ENCODE results near the gene OLFML2B.
"Not testable (repeated sequence)": the region's sequence is repeated elsewhere in the genome, so short reads cannot be mapped to it uniquely, and the experiment has no call there.

OLFML2B gene

DNA sequence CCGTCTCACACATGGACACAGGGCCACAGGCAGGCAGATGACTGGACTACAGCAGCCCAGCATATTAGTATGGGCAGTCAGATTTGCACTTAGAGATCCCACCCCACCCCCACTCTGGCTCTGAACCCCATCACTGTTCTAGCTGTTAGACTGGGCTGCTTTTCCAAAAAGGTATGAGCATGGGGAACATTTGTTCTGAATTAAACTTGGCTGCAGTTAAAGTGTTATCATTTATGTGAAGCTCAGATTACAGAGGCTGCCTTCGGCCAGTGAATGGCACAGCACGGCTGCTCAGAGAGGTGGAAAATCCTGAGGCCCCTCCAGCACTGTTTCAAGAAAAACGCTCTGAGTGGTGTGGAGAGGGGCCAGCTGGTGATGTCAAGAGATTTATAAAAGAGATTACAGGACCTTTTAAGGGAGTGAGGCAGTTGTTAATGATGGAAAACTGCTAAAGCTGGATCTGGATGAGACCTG, 38.9 kb upstream of the OLFML2B start:
- Histone ChIP-seq H3K4me1 (ENCODE audit: control insufficient read depth in 2 of 2, insufficient read depth in 2 of 2, low read length in 2 of 2) (peaks cover 0 to 4% of the 10 kb centered on the region in 2 donors), H3K4me3 (ENCODE audit: low read length in 2 of 2) (no peak overlapping the region), H3K27me3 (ENCODE audit: control insufficient read depth in 2 of 2, insufficient read depth in 2 of 2, low read length in 2 of 2) (no peaks in the 10 kb centered on the region), H3K36me3 (ENCODE audit: control insufficient read depth in 2 of 2, insufficient read depth in 2 of 2, low read length in 2 of 2) (no peaks in the 10 kb centered on the region), H3K27ac (ENCODE audit: low read depth in 2 of 2, low read length in 2 of 2) (no peak overlapping the region), H3K9me3 (ENCODE audit: control insufficient read depth in 2 of 2, low read length in 2 of 2) (no peaks in the 10 kb centered on the region), H3K9ac (ENCODE audit: low read depth in 1 of 2, low read length in 2 of 2) (no peak overlapping the region)

DNA sequence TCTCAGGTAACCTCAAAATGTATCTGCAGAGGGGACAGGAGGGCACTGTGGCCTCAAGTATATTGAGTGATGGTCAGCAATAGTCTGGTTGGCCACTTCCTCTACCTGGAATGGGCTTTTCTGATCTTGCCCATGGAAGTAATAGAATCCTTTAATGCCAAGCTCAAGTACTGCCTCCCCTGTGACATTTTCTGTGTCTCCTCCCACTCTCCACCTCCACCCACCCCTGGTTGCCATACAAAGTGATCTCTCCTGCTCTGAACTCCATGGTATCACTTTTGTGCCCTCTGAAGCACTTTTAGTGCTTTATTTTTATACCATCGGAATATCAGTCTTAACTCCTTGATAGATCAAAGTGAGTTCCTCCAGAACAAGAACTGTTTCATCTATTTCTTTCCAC, 36.6 kb upstream of the OLFML2B start:
- no peaks in the 10 kb centered on the region for H3K36me3 ChIP-seq (ENCODE audit: control insufficient read depth in 2 of 2, insufficient read depth in 2 of 2, low read length in 2 of 2)
- peaks cover 0 to 4% of the 10 kb centered on the region in 2 donors for H3K4me1 ChIP-seq (ENCODE audit: control insufficient read depth in 2 of 2, insufficient read depth in 2 of 2, low read length in 2 of 2)
- no peaks in the 10 kb centered on the region for H3K27me3 ChIP-seq (ENCODE audit: control insufficient read depth in 2 of 2, insufficient read depth in 2 of 2, low read length in 2 of 2)
- H3K9me3 ChIP-seq (ENCODE audit: control insufficient read depth in 2 of 2, low read length in 2 of 2): no peaks in the 10 kb centered on the region
- no peak overlapping the region for H3K4me3 ChIP-seq (ENCODE audit: low read length in 2 of 2)
- H3K27ac ChIP-seq (ENCODE audit: low read depth in 2 of 2, low read length in 2 of 2): no peak overlapping the region
- H3K9ac ChIP-seq (ENCODE audit: low read depth in 1 of 2, low read length in 2 of 2): no peak overlapping the region

DNA sequence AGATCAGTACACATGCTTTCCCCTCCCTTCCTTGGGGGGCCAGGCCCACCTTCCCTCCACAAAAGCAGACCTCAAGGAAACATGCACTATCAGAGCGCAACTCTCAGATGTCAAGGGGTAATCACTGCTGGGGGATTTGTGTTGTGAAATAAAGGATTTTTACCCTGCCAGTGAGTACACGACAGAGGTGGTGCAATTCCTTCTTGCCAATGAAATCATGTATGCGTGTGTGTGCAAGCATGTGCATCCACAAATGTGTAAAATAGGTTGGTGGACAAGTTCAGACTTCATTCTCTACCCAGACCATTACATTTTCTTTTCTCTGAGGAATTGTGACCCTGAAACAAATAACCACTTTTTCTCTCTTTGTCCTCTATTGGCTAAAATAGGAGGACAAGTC, 36.1 kb upstream of the OLFML2B start:
- Histone ChIP-seq H3K27ac (ENCODE audit: low read depth in 2 of 2, low read length in 2 of 2) (no peak overlapping the region), H3K27me3 (ENCODE audit: control insufficient read depth in 2 of 2, insufficient read depth in 2 of 2, low read length in 2 of 2) (no peaks in the 10 kb centered on the region), H3K9ac (ENCODE audit: low read depth in 1 of 2, low read length in 2 of 2) (no peak overlapping the region), H3K9me3 (ENCODE audit: control insufficient read depth in 2 of 2, low read length in 2 of 2) (no peaks in the 10 kb centered on the region), H3K4me3 (ENCODE audit: low read length in 2 of 2) (no peak overlapping the region), H3K36me3 (ENCODE audit: control insufficient read depth in 2 of 2, insufficient read depth in 2 of 2, low read length in 2 of 2) (no peaks in the 10 kb centered on the region), H3K4me1 (ENCODE audit: control insufficient read depth in 2 of 2, insufficient read depth in 2 of 2, low read length in 2 of 2) (no peaks in the 10 kb centered on the region)

DNA sequence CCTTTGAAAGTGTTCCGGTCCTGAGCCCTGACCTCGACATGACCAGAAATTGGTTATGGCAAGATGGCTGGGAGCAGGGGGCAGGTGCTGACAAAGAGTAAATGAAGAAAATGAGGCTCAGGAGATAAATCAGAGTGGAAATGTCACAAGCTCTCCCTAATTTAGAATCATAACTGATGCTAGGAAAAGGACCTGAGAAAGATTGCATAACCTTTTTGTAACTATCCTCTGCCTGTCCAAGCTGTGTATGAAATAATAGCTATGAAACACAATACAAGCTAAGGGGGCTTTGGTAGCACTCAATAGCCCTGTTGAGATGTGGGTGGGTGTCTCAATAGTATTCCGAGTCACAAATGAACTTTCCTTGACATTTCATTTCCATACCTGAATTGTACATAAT, 32.9 kb upstream of the OLFML2B start:
- H3K27me3 ChIP-seq (ENCODE audit: control insufficient read depth in 2 of 2, insufficient read depth in 2 of 2, low read length in 2 of 2): no peaks in the 10 kb centered on the region
- H3K4me3 ChIP-seq (ENCODE audit: low read length in 2 of 2): no peak overlapping the region

DNA sequence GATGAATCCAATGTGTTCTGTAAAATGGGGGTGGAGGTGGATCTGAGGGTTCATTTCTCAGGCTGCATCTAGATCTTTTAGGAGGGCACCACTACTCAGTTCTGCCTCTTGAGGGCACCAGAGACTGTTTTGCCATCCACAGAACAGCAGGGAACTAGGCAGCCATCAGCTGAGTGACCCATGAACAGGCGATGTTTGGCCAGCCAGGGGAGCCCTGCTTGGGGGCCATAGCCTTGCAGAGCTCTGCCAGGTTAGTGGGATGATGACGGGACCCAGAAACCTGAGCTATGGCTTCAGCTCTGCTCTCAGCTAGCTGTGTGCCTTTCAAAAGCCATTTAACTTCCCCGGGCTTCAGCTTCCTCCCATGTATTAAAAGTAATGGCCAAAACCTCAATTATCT, 32.4 kb upstream of the OLFML2B start:
- H3K27ac ChIP-seq (ENCODE audit: low read depth in 2 of 2, low read length in 2 of 2): no peak overlapping the region
- H3K9me3 ChIP-seq (ENCODE audit: control insufficient read depth in 2 of 2, low read length in 2 of 2): no peaks in the 10 kb centered on the region
- H3K36me3 ChIP-seq (ENCODE audit: control insufficient read depth in 2 of 2, insufficient read depth in 2 of 2, low read length in 2 of 2): no peaks in the 10 kb centered on the region
- H3K27me3 ChIP-seq (ENCODE audit: control insufficient read depth in 2 of 2, insufficient read depth in 2 of 2, low read length in 2 of 2): no peaks in the 10 kb centered on the region
- no peak overlapping the region for H3K4me3 ChIP-seq (ENCODE audit: low read length in 2 of 2)
- no peak overlapping the region for H3K9ac ChIP-seq (ENCODE audit: low read depth in 1 of 2, low read length in 2 of 2)
- no peaks in the 10 kb centered on the region for H3K4me1 ChIP-seq (ENCODE audit: control insufficient read depth in 2 of 2, insufficient read depth in 2 of 2, low read length in 2 of 2)

More for the DNA sequence above, 32.9 kb upstream of the OLFML2B start:
- Histone ChIP-seq H3K9ac (ENCODE audit: low read depth in 1 of 2, low read length in 2 of 2) (no peak overlapping the region), H3K27ac (ENCODE audit: low read depth in 2 of 2, low read length in 2 of 2) (no peak overlapping the region), H3K36me3 (ENCODE audit: control insufficient read depth in 2 of 2, insufficient read depth in 2 of 2, low read length in 2 of 2) (no peaks in the 10 kb centered on the region), H3K4me1 (ENCODE audit: control insufficient read depth in 2 of 2, insufficient read depth in 2 of 2, low read length in 2 of 2) (no peaks in the 10 kb centered on the region), H3K9me3 (ENCODE audit: control insufficient read depth in 2 of 2, low read length in 2 of 2) (no peaks in the 10 kb centered on the region)

DNA sequence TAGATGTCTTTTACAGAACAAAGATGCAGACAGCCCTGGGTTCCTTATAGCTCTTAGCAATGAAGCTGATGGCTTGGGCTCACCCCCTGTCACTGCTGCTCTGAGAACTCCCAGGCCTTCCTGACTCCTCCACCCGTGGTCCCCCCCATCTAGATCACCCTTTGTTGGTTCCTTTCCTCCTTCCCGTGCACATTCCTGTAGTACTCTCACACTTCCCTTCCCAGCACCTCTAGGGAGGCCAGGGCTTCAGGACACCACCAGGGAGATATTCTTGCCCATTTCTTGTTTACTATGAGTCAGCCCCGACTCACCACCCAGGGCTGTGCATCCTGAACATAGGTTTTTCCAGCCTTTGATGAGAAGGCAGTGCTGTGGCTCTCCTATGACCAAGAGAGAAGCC, 31.4 kb upstream of the OLFML2B start:
- Histone ChIP-seq H3K36me3 (ENCODE audit: control insufficient read depth in 2 of 2, insufficient read depth in 2 of 2, low read length in 2 of 2) (no peaks in the 10 kb centered on the region), H3K9me3 (ENCODE audit: control insufficient read depth in 2 of 2, low read length in 2 of 2) (no peaks in the 10 kb centered on the region), H3K27ac (ENCODE audit: low read depth in 2 of 2, low read length in 2 of 2) (no peak overlapping the region), H3K4me3 (ENCODE audit: low read length in 2 of 2) (no peak overlapping the region), H3K9ac (ENCODE audit: low read depth in 1 of 2, low read length in 2 of 2) (no peak overlapping the region), H3K27me3 (ENCODE audit: control insufficient read depth in 2 of 2, insufficient read depth in 2 of 2, low read length in 2 of 2) (no peaks in the 10 kb centered on the region), H3K4me1 (ENCODE audit: control insufficient read depth in 2 of 2, insufficient read depth in 2 of 2, low read length in 2 of 2) (no peaks in the 10 kb centered on the region)

DNA sequence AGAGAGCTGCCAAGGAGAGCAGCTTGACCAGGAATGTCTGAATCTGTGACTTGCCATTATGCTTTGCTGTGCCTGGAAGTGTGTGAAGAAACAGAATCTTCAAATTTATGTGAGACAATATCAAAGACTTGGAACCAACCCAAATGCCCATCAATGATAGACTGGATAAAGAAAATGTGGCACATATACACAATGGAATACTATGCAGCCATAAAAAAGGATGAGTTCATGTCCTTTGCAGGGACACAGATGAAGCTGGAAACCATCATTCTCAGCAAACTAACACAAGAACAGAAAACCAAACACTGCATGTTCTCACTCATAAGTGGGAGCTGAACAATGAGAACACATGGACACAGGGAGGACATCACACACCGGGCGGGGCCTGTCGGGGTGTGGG, 30.3 kb upstream of the OLFML2B start:
- H3K9ac ChIP-seq (ENCODE audit: low read depth in 1 of 2, low read length in 2 of 2); H3K27me3 ChIP-seq (ENCODE audit: control insufficient read depth in 2 of 2, insufficient read depth in 2 of 2, low read length in 2 of 2); H3K36me3 ChIP-seq (ENCODE audit: control insufficient read depth in 2 of 2, insufficient read depth in 2 of 2, low read length in 2 of 2); H3K27ac ChIP-seq (ENCODE audit: low read depth in 2 of 2, low read length in 2 of 2); H3K4me1 ChIP-seq (ENCODE audit: control insufficient read depth in 2 of 2, insufficient read depth in 2 of 2, low read length in 2 of 2); H3K9me3 ChIP-seq (ENCODE audit: control insufficient read depth in 2 of 2, low read length in 2 of 2); H3K4me3 ChIP-seq (ENCODE audit: low read length in 2 of 2): not testable (repeated sequence)

DNA sequence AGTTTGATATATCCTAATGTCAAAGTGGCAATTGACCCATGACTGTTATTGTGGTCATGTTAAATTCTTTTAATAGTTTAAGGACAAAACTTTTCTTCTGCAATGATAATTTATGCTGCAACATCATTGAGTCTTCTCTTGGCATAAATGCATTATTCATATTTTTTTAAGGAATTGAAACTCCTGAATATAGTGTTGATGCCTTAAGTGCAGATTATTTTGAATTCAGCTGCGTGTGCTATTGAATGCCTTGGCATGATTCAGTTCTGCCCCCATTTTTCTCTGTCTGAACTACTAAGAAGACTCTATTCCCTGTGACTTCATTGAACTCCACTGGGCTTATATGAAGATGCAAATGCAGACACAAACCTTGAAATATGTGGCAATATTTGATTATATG, 23.3 kb upstream of the OLFML2B start:
- H3K9ac ChIP-seq (ENCODE audit: low read depth in 1 of 2, low read length in 2 of 2): no peak overlapping the region
- no peaks in the 10 kb centered on the region for H3K27me3 ChIP-seq (ENCODE audit: control insufficient read depth in 2 of 2, insufficient read depth in 2 of 2, low read length in 2 of 2)
- H3K36me3 ChIP-seq (ENCODE audit: control insufficient read depth in 2 of 2, insufficient read depth in 2 of 2, low read length in 2 of 2): no peaks in the 10 kb centered on the region
- H3K4me1 ChIP-seq (ENCODE audit: control insufficient read depth in 2 of 2, insufficient read depth in 2 of 2, low read length in 2 of 2): no peaks in the 10 kb centered on the region
- H3K27ac ChIP-seq (ENCODE audit: low read depth in 2 of 2, low read length in 2 of 2): no peak overlapping the region
- no peak overlapping the region for H3K4me3 ChIP-seq (ENCODE audit: low read length in 2 of 2)
- H3K9me3 ChIP-seq (ENCODE audit: control insufficient read depth in 2 of 2, low read length in 2 of 2): no peaks in the 10 kb centered on the region

DNA sequence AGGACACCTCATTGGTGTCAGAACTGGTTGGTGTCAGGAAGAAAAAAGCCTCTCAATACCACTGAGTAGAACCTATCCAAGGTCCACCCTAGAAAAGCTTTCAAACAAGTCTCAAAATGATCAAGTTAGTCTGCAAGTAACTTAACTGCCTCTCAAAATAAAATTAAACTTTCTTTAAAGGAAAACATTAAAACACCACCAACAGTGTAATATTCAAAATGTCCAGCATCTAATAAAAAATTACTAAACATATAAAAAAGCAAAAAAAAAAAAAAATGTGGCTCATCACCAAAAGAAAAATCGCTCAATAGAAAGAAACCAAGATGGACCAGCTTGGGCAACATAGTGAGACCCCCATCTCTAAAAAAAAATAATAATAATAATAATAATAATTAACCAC, 18.7 kb upstream of the OLFML2B start:
- no peak overlapping the region for H3K4me3 ChIP-seq (ENCODE audit: low read length in 2 of 2)
- no peak overlapping the region for H3K27ac ChIP-seq (ENCODE audit: low read depth in 2 of 2, low read length in 2 of 2)
- no peak overlapping the region for H3K9ac ChIP-seq (ENCODE audit: low read depth in 1 of 2, low read length in 2 of 2)
- H3K36me3 ChIP-seq (ENCODE audit: control insufficient read depth in 2 of 2, insufficient read depth in 2 of 2, low read length in 2 of 2): no peaks in the 10 kb centered on the region
- no peaks in the 10 kb centered on the region for H3K9me3 ChIP-seq (ENCODE audit: control insufficient read depth in 2 of 2, low read length in 2 of 2)
- H3K4me1 ChIP-seq (ENCODE audit: control insufficient read depth in 2 of 2, insufficient read depth in 2 of 2, low read length in 2 of 2): no peaks in the 10 kb centered on the region
- no peaks in the 10 kb centered on the region for H3K27me3 ChIP-seq (ENCODE audit: control insufficient read depth in 2 of 2, insufficient read depth in 2 of 2, low read length in 2 of 2)

DNA sequence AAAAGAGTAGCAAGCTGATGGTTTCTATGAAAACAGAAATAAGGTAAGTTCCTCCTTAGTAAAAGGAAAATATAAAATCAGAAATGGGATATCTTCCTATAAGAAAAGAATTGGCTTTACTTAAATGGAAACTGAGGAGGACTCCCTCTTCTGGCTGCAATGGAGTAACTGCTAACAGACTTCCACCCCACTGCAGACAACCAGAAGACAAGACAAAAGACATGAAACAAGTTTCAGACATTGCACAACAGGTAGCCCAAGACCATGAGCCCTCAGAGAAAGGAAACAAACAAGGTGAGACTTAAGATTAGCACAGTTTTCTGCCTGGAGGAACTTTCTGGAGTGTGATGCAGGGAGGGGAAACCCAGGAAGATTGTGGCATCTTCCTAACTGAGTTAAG, 17.0 kb upstream of the OLFML2B start:
- no peak overlapping the region for H3K4me3 ChIP-seq (ENCODE audit: low read length in 2 of 2)
- no peaks in the 10 kb centered on the region for H3K9me3 ChIP-seq (ENCODE audit: control insufficient read depth in 2 of 2, low read length in 2 of 2)
- no peak overlapping the region for H3K27ac ChIP-seq (ENCODE audit: low read depth in 2 of 2, low read length in 2 of 2)
- no peaks in the 10 kb centered on the region for H3K36me3 ChIP-seq (ENCODE audit: control insufficient read depth in 2 of 2, insufficient read depth in 2 of 2, low read length in 2 of 2)
- H3K27me3 ChIP-seq (ENCODE audit: control insufficient read depth in 2 of 2, insufficient read depth in 2 of 2, low read length in 2 of 2): no peaks in the 10 kb centered on the region
- no peak overlapping the region for H3K9ac ChIP-seq (ENCODE audit: low read depth in 1 of 2, low read length in 2 of 2)
- H3K4me1 ChIP-seq (ENCODE audit: control insufficient read depth in 2 of 2, insufficient read depth in 2 of 2, low read length in 2 of 2): no peaks in the 10 kb centered on the region

DNA sequence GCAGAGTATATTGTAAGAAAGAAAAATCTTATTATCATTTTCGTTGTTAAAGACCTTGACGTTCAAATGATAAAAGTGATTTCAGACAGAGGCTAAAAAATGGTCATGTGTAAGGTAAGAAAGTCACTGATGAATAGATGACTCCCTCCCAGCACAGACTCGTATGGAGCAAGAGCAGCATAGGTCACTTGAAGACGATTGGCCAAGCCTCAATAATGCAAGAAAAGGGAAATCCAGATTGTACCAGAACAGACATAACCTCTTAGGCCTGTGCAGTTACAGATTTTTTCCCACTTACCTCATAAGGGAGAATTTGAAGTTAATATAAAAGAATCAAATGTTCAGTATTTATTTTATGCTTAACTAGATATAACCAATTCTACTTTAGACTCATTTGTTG, 16.3 kb upstream of the OLFML2B start:
- Histone ChIP-seq H3K9me3 (ENCODE audit: control insufficient read depth in 2 of 2, low read length in 2 of 2) (no peaks in the 10 kb centered on the region), H3K36me3 (ENCODE audit: control insufficient read depth in 2 of 2, insufficient read depth in 2 of 2, low read length in 2 of 2) (no peaks in the 10 kb centered on the region), H3K4me3 (ENCODE audit: low read length in 2 of 2) (no peak overlapping the region), H3K27ac (ENCODE audit: low read depth in 2 of 2, low read length in 2 of 2) (no peak overlapping the region), H3K9ac (ENCODE audit: low read depth in 1 of 2, low read length in 2 of 2) (no peak overlapping the region), H3K4me1 (ENCODE audit: control insufficient read depth in 2 of 2, insufficient read depth in 2 of 2, low read length in 2 of 2) (no peaks in the 10 kb centered on the region), H3K27me3 (ENCODE audit: control insufficient read depth in 2 of 2, insufficient read depth in 2 of 2, low read length in 2 of 2) (peaks cover 0 to 2% of the 10 kb centered on the region in 2 donors)

Data from mucosa of rectum (tissue), 2 donors.